Neural progenitor cell (in vitro differentiated cells): ENCODE data around the gene SOX2. TPM values are rescaled to one million over a fixed set of nuclear protein-coding genes. Genes with fewer than 3 reads are reported as not detected.
A peak's percentile ranks its signal among the peaks of the same experiment; 100 is the strongest.

Source experiments
- DNase-seq: peaks from one replicate; pipeline ENCODE4 v3.0.0-alpha.2; 2016; ENCODE audit warnings: low spot score
- H2AFZ ChIP-seq: fragments of 200-600 bp; sonication (generic); replicated peaks from 2 replicates; pipeline ENCODE4 v1.6.1; 2016; ENCODE audit warnings: antibody characterized with exemption
- H3F3A ChIP-seq: fragments of 200-600 bp; sonication (generic); 2 replicates; pipeline ENCODE4 v1.6.1; 2016; ENCODE audit warnings: antibody characterized with exemption, low read depth
- H3K27ac ChIP-seq: fragments of 200-600 bp; sonication (generic); 2 replicates; pipeline ENCODE4 v1.5.1; 2016; ENCODE audit warnings: mild to moderate bottlenecking
- H3K27me3 ChIP-seq: fragments of 200-600 bp; sonication (generic); 2 replicates; pipeline ENCODE4 v1.6.1; 2016; ENCODE audit warnings: mild to moderate bottlenecking, moderate library complexity
- H3K36me3 ChIP-seq: fragments of 200-600 bp; sonication (generic); 2 replicates; pipeline ENCODE4 v1.5.1; 2016
- H3K4me1 ChIP-seq: fragments of 200-600 bp; sonication (generic); 2 replicates; pipeline ENCODE4 v1.6.1; 2016; ENCODE audit warnings: mixed run types
- H3K4me2 ChIP-seq: fragments of 200-600 bp; sonication (generic); 2 replicates; pipeline ENCODE4 v1.6.1; 2016
- H3K4me3 ChIP-seq: fragments of 200-600 bp; sonication (generic); 2 replicates; pipeline ENCODE4 v1.5.1; 2016
- H3K79me2 ChIP-seq: fragments of 200-600 bp; sonication (generic); 2 replicates; pipeline ENCODE4 v1.6.1; 2016; ENCODE audit warnings: low read depth
- H3K9ac ChIP-seq: fragments of 200-600 bp; sonication (generic); 2 replicates; pipeline ENCODE4 v1.6.1; 2016
- H3K9me3 ChIP-seq: fragments of 200-600 bp; sonication (generic); 2 replicates; pipeline ENCODE4 v1.5.1; 2016; ENCODE audit warnings: low read depth
- H4K20me1 ChIP-seq: fragments of 200-600 bp; sonication (generic); 2 replicates; pipeline ENCODE4 v1.6.1; 2016; ENCODE audit warnings: low read depth
- H3K27ac Mint-ChIP-seq: 3 replicates; pipeline ENCODE4 v1.8.0; 2021; ENCODE audit warnings: mixed read lengths
- H3K27me3 Mint-ChIP-seq: 2 replicates; pipeline ENCODE4 v1.8.0; 2022; ENCODE audit warnings: low read depth, mild to moderate bottlenecking, inconsistent platforms, moderate library complexity, mixed read lengths; ENCODE audit not compliant: insufficient read depth
- H3K36me3 Mint-ChIP-seq: 3 replicates; pipeline ENCODE4 v1.8.0; 2021; ENCODE audit warnings: mixed read lengths
- H3K4me1 Mint-ChIP-seq: 3 replicates; pipeline ENCODE4 v1.8.0; 2021; ENCODE audit warnings: mixed read lengths
- H3K4me3 Mint-ChIP-seq: 3 replicates; pipeline ENCODE4 v1.8.0; 2021; ENCODE audit warnings: mild to moderate bottlenecking, moderate library complexity, mixed read lengths
- H3K9me3 Mint-ChIP-seq: 3 replicates; pipeline ENCODE4 v1.8.0; 2020; ENCODE audit warnings: mixed read lengths
- CTCF ChIP-seq: fragments of 200-600 bp; sonication (generic); IDR thresholded peaks from 2 replicates; pipeline ENCODE4 v1.5.1; 2017; ENCODE audit warnings: antibody characterized with exemption, mild to moderate bottlenecking
- EZH2 ChIP-seq: fragments of 200-600 bp; sonication (generic); IDR thresholded peaks from 2 replicates; pipeline ENCODE4 v1.6.1; 2017; ENCODE audit warnings: antibody characterized with exemption, mild to moderate bottlenecking, moderate library complexity
- EZH2phosphoT487 ChIP-seq: fragments of 200-600 bp; sonication (generic); IDR thresholded peaks from 2 replicates; pipeline ENCODE4 v1.6.1; 2017; ENCODE audit warnings: antibody characterized with exemption
- total RNA-seq: library from RNA; depleted of rRNA; stranded (reverse); fragments of >200 nt; gene quantifications from 2 replicates; pipeline ENCODE4 v1.2.3, GENCODE V29; 2015; ENCODE audit warnings: low replicate concordance

SOX2 gene
- total RNA-seq, 1 donor from 2014 or later, result 605 TPM

- Mint-ChIP-seq H3K9me3 (no peaks in the 10 kb centered on the region), H3K27ac (peak overlapping the region; percentile 98), H3K4me3 (peak overlapping the region; percentile 91), H3K36me3 (peaks cover 9% of the 10 kb centered on the region), H3K27me3 (peaks cover 2% of the 10 kb centered on the region), H3K4me1 (peaks cover 87% of the 10 kb centered on the region)
- peak overlapping the region; percentile 86 for H3K4me2 ChIP-seq
- no peak overlapping the region for H2AFZ ChIP-seq
- peak; percentile 82 for DNase-seq
- H3K4me1 ChIP-seq, result peaks cover 92% of the 10 kb centered on the region
- no peaks in the 10 kb centered on the region for H3K9me3 ChIP-seq
- H3K4me3 ChIP-seq, result peak overlapping the region; percentile 59
- H3K36me3 ChIP-seq, result no peaks in the 10 kb centered on the region
- H3F3A ChIP-seq, result peaks cover 96% of the 10 kb centered on the region
- H3K9ac ChIP-seq, result no peak overlapping the region
- H3K79me2 ChIP-seq, result peaks cover 69% of the 10 kb centered on the region
- H3K27me3 ChIP-seq, result no peaks in the 10 kb centered on the region
- peak overlapping the region; percentile 90 for H3K27ac ChIP-seq
- H4K20me1 ChIP-seq, result peaks cover 6% of the 10 kb centered on the region
- TF ChIP-seq CTCF (no peak), EZH2phosphoT487 (no peak), EZH2 (no peak)
Measured at GRCh38 chr3:181727341-181728032, 15.8 kb downstream of the SOX2 start.

- peak overlapping the region; percentile 59 for H3K4me3 ChIP-seq
- peaks cover 2% of the 10 kb centered on the region for H3K27me3 Mint-ChIP-seq
- H3F3A ChIP-seq, result peaks cover 84% of the 10 kb centered on the region
- no peaks in the 10 kb centered on the region for H3K9me3 Mint-ChIP-seq
- H3K4me2 ChIP-seq, result peak overlapping the region; percentile 86
- H3K27ac ChIP-seq, result peak overlapping the region; percentile 90
- peak; percentile 59 for DNase-seq
- peaks cover 83% of the 10 kb centered on the region for H3K4me1 Mint-ChIP-seq
- H3K36me3 ChIP-seq, result no peaks in the 10 kb centered on the region
- no peaks in the 10 kb centered on the region for H3K9me3 ChIP-seq
- no peaks in the 10 kb centered on the region for H4K20me1 ChIP-seq
- peaks cover 69% of the 10 kb centered on the region for H3K79me2 ChIP-seq
- no peak overlapping the region for H3K9ac ChIP-seq
- TF ChIP-seq CTCF (no peak), EZH2phosphoT487 (no peak), EZH2 (no peak)
- peaks cover 80% of the 10 kb centered on the region for H3K4me1 ChIP-seq
- no peaks in the 10 kb centered on the region for H3K27me3 ChIP-seq
- no peak overlapping the region for H2AFZ ChIP-seq
- peak overlapping the region; percentile 97 for H3K27ac Mint-ChIP-seq
- H3K36me3 Mint-ChIP-seq, result peaks cover 6% of the 10 kb centered on the region
- H3K4me3 Mint-ChIP-seq, result peak overlapping the region; percentile 91
Measured at GRCh38 chr3:181728470-181729340, 17.0 kb downstream of the SOX2 start.

- no peaks in the 10 kb centered on the region for H3K27me3 ChIP-seq
Measured at GRCh38 chr3:181729341-181729869, 17.7 kb downstream of the SOX2 start.

More at GRCh38 chr3:181729341-181729869, 17.7 kb downstream of the SOX2 start:
- H4K20me1 ChIP-seq, result no peaks in the 10 kb centered on the region
- H2AFZ ChIP-seq, result no peak overlapping the region
- peak overlapping the region; percentile 97 for H3K27ac Mint-ChIP-seq
- H3K4me1 Mint-ChIP-seq, result peaks cover 81% of the 10 kb centered on the region
- H3K9me3 Mint-ChIP-seq, result no peaks in the 10 kb centered on the region
- TF ChIP-seq EZH2phosphoT487, result no peak
- no peak for TF ChIP-seq EZH2
- no peak for TF ChIP-seq CTCF
- H3K9ac ChIP-seq, result no peak overlapping the region
- H3F3A ChIP-seq, result peaks cover 77% of the 10 kb centered on the region
- peak overlapping the region; percentile 86 for H3K4me2 ChIP-seq
- H3K4me3 ChIP-seq, result peak overlapping the region; percentile 59
- DNase-seq, result peak; percentile 72
- H3K4me1 ChIP-seq, result peaks cover 73% of the 10 kb centered on the region
- H3K36me3 Mint-ChIP-seq, result peaks cover 3% of the 10 kb centered on the region
- H3K27me3 Mint-ChIP-seq, result peaks cover 2% of the 10 kb centered on the region
- H3K79me2 ChIP-seq, result peaks cover 67% of the 10 kb centered on the region
- peak overlapping the region; percentile 91 for H3K4me3 Mint-ChIP-seq
- H3K27ac ChIP-seq, result peak overlapping the region; percentile 90
- no peaks in the 10 kb centered on the region for H3K36me3 ChIP-seq
- H3K9me3 ChIP-seq, result no peaks in the 10 kb centered on the region
